Rectal smooth muscle tissue (tissue), 1 donor: ENCODE data around the gene PLEKHH2.
"Not testable (repeated sequence)": the region's sequence is repeated elsewhere in the genome, so short reads cannot be mapped to it uniquely, and the experiment has no call there.

Experiments
- H3K27ac ChIP-seq: one replicate; pipeline ENCODE4 v1.7.0; 2013; ENCODE audit warnings: low read depth, low read length, inconsistent platforms
- H3K27me3 ChIP-seq: one replicate; pipeline ENCODE4 v1.7.0; 2013; ENCODE audit warnings: low read length; ENCODE audit not compliant: control insufficient read depth, insufficient read depth
- H3K36me3 ChIP-seq: one replicate; pipeline ENCODE4 v1.7.0; 2013; ENCODE audit warnings: low read length; ENCODE audit not compliant: control insufficient read depth, insufficient read depth
- H3K4me1 ChIP-seq: one replicate; pipeline ENCODE4 v1.7.0; 2013; ENCODE audit warnings: low read length; ENCODE audit not compliant: control insufficient read depth, insufficient read depth
- H3K4me3 ChIP-seq: one replicate; pipeline ENCODE4 v1.7.0; 2013; ENCODE audit warnings: low read length
- H3K9ac ChIP-seq: one replicate; pipeline ENCODE4 v1.7.0; 2013; ENCODE audit warnings: low read length

Gene PLEKHH2

GRCh38 chr2:43637030-43637803 is at the start of gene PLEKHH2:
Gene PLEKHH2, plus strand, starts transcription at chr2:43637260. Its CDS starts 7,414 bp downstream, at chr2:43644674.
- Histone ChIP-seq H3K9ac (peak within 1 kb of the TSS; percentile 56), H3K36me3 (no peaks in the 10 kb centered on the region), H3K27ac (peak within 1 kb of the TSS; percentile 79), H3K27me3 (peaks cover 2% of the 10 kb centered on the region), H3K4me3 (peak within 1 kb of the TSS; percentile 86), H3K4me1 (peaks cover 4% of the 10 kb centered on the region)

- Histone ChIP-seq H3K4me1 (peaks cover 6% of the 10 kb centered on the region), H3K27me3 (no peaks in the 10 kb centered on the region), H3K27ac (no peak overlapping the region), H3K9ac (no peak overlapping the region), H3K36me3 (no peaks in the 10 kb centered on the region), H3K4me3 (no peak overlapping the region)
Measured at GRCh38 chr2:43592443-43592842, 44.6 kb upstream of the PLEKHH2 start.

DNA sequence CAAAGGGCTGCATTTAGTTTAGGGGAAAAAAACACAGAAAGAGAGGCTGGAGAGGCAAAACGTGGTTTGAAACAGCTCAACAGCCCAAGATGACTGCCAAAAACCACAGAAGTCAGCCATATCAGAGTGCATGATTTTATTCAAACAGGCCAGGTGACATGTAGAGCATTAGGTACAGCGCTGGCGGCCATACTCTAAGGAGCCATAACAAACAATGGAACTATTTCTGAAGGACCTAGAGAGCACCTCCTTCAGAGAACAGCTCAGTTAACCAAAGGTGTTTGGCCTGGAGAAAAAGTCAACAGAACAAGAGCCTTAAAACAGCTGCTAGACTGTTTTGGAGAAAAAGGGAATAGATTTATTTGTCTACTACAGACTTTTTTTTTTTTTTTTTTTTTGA is 43.8 kb upstream of the PLEKHH2 start:
- Histone ChIP-seq H3K4me3 (no peak overlapping the region), H3K4me1 (peaks cover 6% of the 10 kb centered on the region), H3K27ac (no peak overlapping the region), H3K9ac (no peak overlapping the region), H3K36me3 (no peaks in the 10 kb centered on the region), H3K27me3 (no peaks in the 10 kb centered on the region)

DNA sequence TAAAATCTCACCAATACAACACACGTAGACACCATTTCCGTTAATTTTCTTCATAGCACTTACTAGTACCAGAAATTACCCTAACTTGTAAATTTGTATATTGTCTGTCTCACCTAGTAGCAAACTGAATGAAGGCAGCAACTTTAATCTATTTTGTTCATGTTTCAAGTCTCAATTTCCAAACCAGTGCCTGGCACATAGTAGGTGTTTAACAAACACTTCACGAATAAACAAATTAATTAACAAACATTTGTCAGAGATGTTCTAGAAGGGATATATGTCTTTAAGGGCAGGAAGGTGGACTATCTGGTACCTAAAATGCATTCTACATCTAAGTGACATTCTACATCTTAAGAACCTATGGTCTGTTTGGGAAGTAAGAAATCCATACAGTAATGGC is 42.2 kb upstream of the PLEKHH2 start:
- H3K9ac ChIP-seq = peak overlapping the region; percentile 29
- H3K27me3 ChIP-seq = no peaks in the 10 kb centered on the region
- H3K4me1 ChIP-seq = peaks cover 6% of the 10 kb centered on the region
- H3K4me3 ChIP-seq = peak overlapping the region; percentile 81
- no peaks in the 10 kb centered on the region for H3K36me3 ChIP-seq
- H3K27ac ChIP-seq = no peak overlapping the region

GRCh38 chr2:43595603-43596412 is 41.3 kb upstream of the PLEKHH2 start, which contains the start of gene THADA:
Gene THADA, minus strand, starts transcription at chr2:43596038. Its CDS starts 3,646 bp downstream, at chr2:43592392.
- peaks cover 6% of the 10 kb centered on the region for H3K4me1 ChIP-seq
- H3K9ac ChIP-seq = peak within 1 kb of the TSS; percentile 89
- peak within 1 kb of the TSS; percentile 81 for H3K4me3 ChIP-seq
- no peaks in the 10 kb centered on the region for H3K27me3 ChIP-seq
- peak within 1 kb of the TSS; percentile 95 for H3K27ac ChIP-seq
- H3K36me3 ChIP-seq = no peaks in the 10 kb centered on the region

DNA sequence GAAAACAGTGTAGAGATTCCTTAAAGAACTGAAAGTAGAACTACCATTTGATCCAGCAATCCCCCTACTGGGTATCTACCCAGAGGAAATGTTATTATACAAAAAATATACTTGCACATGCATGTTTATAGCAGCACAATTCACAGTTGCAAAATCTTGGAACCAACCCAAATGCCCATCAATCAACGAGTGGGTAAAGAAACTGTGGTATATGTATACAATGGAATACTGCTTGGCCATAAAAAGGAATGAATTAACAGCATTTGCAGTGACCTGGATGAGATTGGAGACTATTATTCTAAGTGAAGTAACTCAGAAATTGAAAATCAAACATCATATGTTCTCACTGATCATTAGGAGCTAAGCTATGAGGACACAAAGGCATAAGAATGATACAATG is 36.5 kb upstream of the PLEKHH2 start:
- not testable (repeated sequence) for H3K4me1 ChIP-seq, H3K27ac ChIP-seq, H3K27me3 ChIP-seq, H3K36me3 ChIP-seq, H3K9ac ChIP-seq, H3K4me3 ChIP-seq

GRCh38 chr2:43604674-43605073 is 32.4 kb upstream of the PLEKHH2 start:
- no peak overlapping the region for H3K27ac ChIP-seq
- H3K4me1 ChIP-seq = no peaks in the 10 kb centered on the region
- no peak overlapping the region for H3K9ac ChIP-seq
- no peaks in the 10 kb centered on the region for H3K36me3 ChIP-seq
- H3K27me3 ChIP-seq = no peaks in the 10 kb centered on the region
- no peak overlapping the region for H3K4me3 ChIP-seq

DNA sequence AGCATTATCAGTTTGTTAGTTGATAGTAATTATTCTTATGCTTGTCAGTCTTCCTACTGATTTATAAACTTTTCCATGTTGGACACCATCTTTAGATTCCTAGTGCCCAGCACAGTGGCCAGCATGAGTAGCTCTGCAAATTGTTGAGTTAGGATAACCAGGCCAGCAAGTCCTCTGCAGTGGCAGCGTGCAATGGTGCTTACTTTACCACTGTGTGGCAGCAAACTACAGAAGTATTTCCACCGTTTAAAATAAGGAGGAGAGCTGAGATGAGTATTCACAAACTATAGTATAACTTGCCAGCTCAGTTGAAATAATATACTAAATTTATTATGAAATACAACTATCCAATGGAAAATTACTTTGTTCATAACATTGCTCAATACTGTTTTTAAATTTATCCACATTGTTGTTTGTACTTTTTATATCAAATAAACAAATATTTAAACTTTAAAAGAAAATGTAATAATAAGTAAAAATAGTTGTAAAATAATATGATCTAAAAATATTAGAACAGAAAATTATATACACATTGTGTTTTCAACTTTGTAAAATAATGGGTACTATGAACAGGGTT is 31.9 kb upstream of the PLEKHH2 start:
- no peaks in the 10 kb centered on the region for H3K36me3 ChIP-seq
- no peak overlapping the region for H3K27ac ChIP-seq
- H3K4me1 ChIP-seq = no peaks in the 10 kb centered on the region

GRCh38 chr2:43605851-43606250 is 31.2 kb upstream of the PLEKHH2 start:
- Histone ChIP-seq H3K27ac (no peak overlapping the region), H3K36me3 (no peaks in the 10 kb centered on the region), H3K27me3 (no peaks in the 10 kb centered on the region), H3K4me1 (no peaks in the 10 kb centered on the region), H3K9ac (no peak overlapping the region), H3K4me3 (no peak overlapping the region)

More for the DNA sequence above, 31.9 kb upstream of the PLEKHH2 start:
- no peaks in the 10 kb centered on the region for H3K27me3 ChIP-seq
- H3K4me3 ChIP-seq = no peak overlapping the region
- no peak overlapping the region for H3K9ac ChIP-seq

GRCh38 chr2:43609290-43609918 is 27.7 kb upstream of the PLEKHH2 start:
- Histone ChIP-seq H3K27ac (no peak overlapping the region), H3K9ac (no peak overlapping the region), H3K27me3 (no peaks in the 10 kb centered on the region), H3K4me1 (no peaks in the 10 kb centered on the region), H3K4me3 (no peak overlapping the region), H3K36me3 (no peaks in the 10 kb centered on the region)

- no peak overlapping the region for H3K27ac ChIP-seq
- no peaks in the 10 kb centered on the region for H3K27me3 ChIP-seq
- no peak overlapping the region for H3K9ac ChIP-seq
- H3K4me3 ChIP-seq = no peak overlapping the region
- H3K36me3 ChIP-seq = no peaks in the 10 kb centered on the region
- no peaks in the 10 kb centered on the region for H3K4me1 ChIP-seq
Measured at GRCh38 chr2:43610361-43610760, 26.7 kb upstream of the PLEKHH2 start.
